GM12874 (cell line): ENCODE data around the gene CADM1.

ENCODE experiments used
- CTCF ChIP-seq: IDR thresholded peaks from 2 replicates; pipeline ENCODE4 v1.5.1; 2011; ENCODE audit warnings: low read depth, mild to moderate bottlenecking, control low read depth, low read length, moderate library complexity; ENCODE audit not compliant: insufficient read depth

The CADM1 gene

GRCh38 chr11:115220911-115221310 lies 283.3 kb downstream of the CADM1 start:
- TF ChIP-seq CTCF, result no peak

GRCh38 chr11:115220423-115220822 lies 283.8 kb downstream of the CADM1 start:
- no peak for TF ChIP-seq CTCF

GRCh38 chr11:115219376-115219775 lies 284.8 kb downstream of the CADM1 start:
- TF ChIP-seq CTCF, result no peak

- no peak for TF ChIP-seq CTCF
Observed at GRCh38 chr11:115217726-115218311, 286.4 kb downstream of the CADM1 start.

GRCh38 chr11:115215694-115216617 lies 288.3 kb downstream of the CADM1 start:
- no peak for TF ChIP-seq CTCF

- TF ChIP-seq CTCF, result no peak
Observed at GRCh38 chr11:115214644-115215234, 289.5 kb downstream of the CADM1 start.

- TF ChIP-seq CTCF, result no peak
Observed at GRCh38 chr11:115213007-115213406, 291.2 kb downstream of the CADM1 start.
